Loucy (cell line): ENCODE data around the gene GTF3C1.

Source experiments
- H2AFZ ChIP-seq: fragments of 200-600 bp; sonication (generic); 2 replicates; pipeline ENCODE4 v1.6.0; 2016; ENCODE audit warnings: antibody characterized with exemption, mild to moderate bottlenecking, low read length, moderate library complexity
- H3F3A ChIP-seq: fragments of 200-600 bp; 2 replicates; pipeline ENCODE4 v1.6.0; 2016; ENCODE audit warnings: antibody characterized with exemption, low read depth, mild to moderate bottlenecking
- H3K27me3 ChIP-seq: fragments of 200-600 bp; sonication (generic); 2 replicates; pipeline ENCODE4 v1.6.1; 2014; ENCODE audit warnings: low read length, mild to moderate bottlenecking; ENCODE audit not compliant: insufficient read depth, poor library complexity, severe bottlenecking
- H3K36me3 ChIP-seq: fragments of 200-600 bp; sonication (generic); 2 replicates; pipeline ENCODE4 v1.6.1; 2016; ENCODE audit warnings: low read length; ENCODE audit not compliant: insufficient read depth
- H3K4me1 ChIP-seq: fragments of 200-600 bp; sonication (generic); 2 replicates; pipeline ENCODE4 v1.5.1; 2014; ENCODE audit warnings: low read length, mild to moderate bottlenecking; ENCODE audit not compliant: insufficient read depth, poor library complexity, severe bottlenecking
- H3K4me2 ChIP-seq: fragments of 200-600 bp; sonication (generic); 2 replicates; pipeline ENCODE4 v1.6.0; 2014; ENCODE audit warnings: antibody characterized with exemption, low read length, low read depth, mild to moderate bottlenecking; ENCODE audit not compliant: poor library complexity, severe bottlenecking
- H3K4me3 ChIP-seq: fragments of 200-600 bp; sonication (generic); 2 replicates; pipeline ENCODE4 v1.5.1; 2014; ENCODE audit warnings: low read length, mild to moderate bottlenecking, mixed read lengths; ENCODE audit not compliant: poor library complexity, severe bottlenecking
- H3K79me2 ChIP-seq: fragments of 200-600 bp; sonication (generic); 2 replicates; pipeline ENCODE4 v1.6.1; 2014; ENCODE audit warnings: low read length; ENCODE audit not compliant: insufficient read depth
- H3K9ac ChIP-seq: fragments of 200-600 bp; sonication (generic); 2 replicates; pipeline ENCODE4 v1.6.0; 2014; ENCODE audit warnings: mild to moderate bottlenecking, low read depth, low read length, moderate library complexity; ENCODE audit not compliant: poor library complexity, severe bottlenecking
- H3K9me2 ChIP-seq: fragments of 200-600 bp; sonication (generic); replicated peaks from 2 replicates; pipeline ENCODE4 v1.6.1; 2016; ENCODE audit warnings: low read depth, low read length, mixed read lengths
- H3K9me3 ChIP-seq: fragments of 200-600 bp; sonication (generic); 2 replicates; pipeline ENCODE4 v1.6.1; 2014; ENCODE audit warnings: mild to moderate bottlenecking, antibody characterized with exemption, low read length, low read depth; ENCODE audit not compliant: insufficient read depth
- H4K20me1 ChIP-seq: fragments of 200-600 bp; sonication (generic); 2 replicates; pipeline ENCODE4 v1.6.0; 2014; ENCODE audit warnings: antibody characterized with exemption, low read length, mild to moderate bottlenecking; ENCODE audit not compliant: insufficient read depth, poor library complexity, severe bottlenecking
- EZH2phosphoT487 ChIP-seq: fragments of 200-600 bp; IDR thresholded peaks from 2 replicates; pipeline ENCODE4 v1.6.1; 2018; ENCODE audit warnings: antibody characterized with exemption, mild to moderate bottlenecking, moderate library complexity, borderline replicate concordance
- TF ChIP-seq, protein P1 (sequence below): fragments of 200-600 bp; sonication (generic); conservative IDR thresholded peaks from 2 replicates; pipeline ENCODE4 v1.5.1; 2014; ENCODE audit warnings: mild to moderate bottlenecking, antibody characterized with exemption, low read length

Gene GTF3C1

DNA sequence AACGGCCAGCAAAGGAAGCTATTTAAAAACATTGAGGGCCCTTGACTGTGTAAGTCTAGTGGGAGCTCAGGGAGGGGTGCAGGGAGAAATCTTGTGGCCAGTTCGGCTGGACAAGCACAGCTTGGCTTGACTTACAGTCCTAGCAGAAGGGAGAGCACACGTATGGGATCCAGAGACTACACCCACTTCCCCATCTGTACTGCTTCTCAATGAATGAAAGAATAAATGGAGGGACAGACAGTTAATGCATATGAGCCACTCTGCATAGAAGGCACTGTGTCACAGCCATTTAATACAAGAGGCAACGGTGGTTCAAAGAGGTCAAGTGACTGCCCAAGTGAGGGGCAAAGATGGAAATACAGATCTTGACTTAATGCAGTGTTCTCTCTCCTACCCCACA is 15.5 kb downstream of the GTF3C1 start:
- no peak overlapping the region for H3K4me3 ChIP-seq
- no peak overlapping the region for H2AFZ ChIP-seq
- H3K36me3 ChIP-seq: peaks cover 77% of the 10 kb centered on the region; the same call in 1 of the 2 replicates

DNA sequence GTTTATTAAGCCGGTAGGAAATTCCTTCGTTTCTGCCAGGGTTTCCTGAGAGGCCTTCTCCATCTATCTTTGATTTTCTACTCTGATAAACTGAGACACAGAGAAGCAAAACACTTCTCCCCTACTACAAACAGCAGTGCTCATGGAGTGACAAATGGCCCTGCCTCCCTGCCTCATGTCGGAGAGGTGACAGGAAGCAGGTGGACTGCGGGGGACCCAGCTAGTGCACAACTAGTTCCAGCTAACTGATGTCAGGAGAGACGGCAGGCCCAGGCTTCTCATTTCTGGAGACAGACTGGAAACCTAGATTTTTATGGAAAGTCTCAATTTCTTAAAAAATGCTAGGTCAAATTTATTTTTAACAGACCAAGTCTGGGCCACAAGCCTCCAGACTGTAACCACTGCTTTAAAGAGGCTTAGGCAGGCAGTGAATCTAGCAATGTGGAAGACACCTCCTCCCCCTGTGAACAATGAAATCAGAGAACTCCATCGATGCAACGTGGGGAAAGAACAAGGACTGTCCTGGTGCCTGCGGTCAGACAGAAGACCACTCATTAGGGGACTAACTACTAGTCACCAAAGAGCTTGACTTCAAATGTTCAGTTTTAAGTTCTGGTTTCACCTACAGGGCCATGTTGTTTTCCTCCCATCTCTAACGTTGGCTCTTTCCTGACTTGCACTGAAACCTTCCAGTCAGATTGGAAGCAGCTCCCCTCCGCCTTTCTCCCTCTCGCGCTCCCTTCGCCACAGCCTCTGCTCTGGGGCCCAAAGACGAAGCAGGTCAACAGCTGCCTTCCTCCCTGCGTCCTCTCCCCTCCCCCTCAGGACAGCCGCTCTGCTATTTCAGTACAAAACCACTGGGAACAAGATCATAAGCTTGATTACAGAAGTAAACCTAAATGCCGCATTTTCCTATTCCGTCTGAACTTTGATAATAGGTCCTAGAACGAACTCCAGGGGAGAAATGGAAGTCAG is 17.6 kb downstream of the GTF3C1 start:
- H2AFZ ChIP-seq: no peak overlapping the region
- no peaks in the 10 kb centered on the region for H3K27me3 ChIP-seq
- no peaks in the 10 kb centered on the region for H3K4me1 ChIP-seq
- no peak overlapping the region for H3K9ac ChIP-seq
- H3K36me3 ChIP-seq: peaks cover 83% of the 10 kb centered on the region; the same call in 1 of the 2 replicates
- TF ChIP-seq, protein P1, sequence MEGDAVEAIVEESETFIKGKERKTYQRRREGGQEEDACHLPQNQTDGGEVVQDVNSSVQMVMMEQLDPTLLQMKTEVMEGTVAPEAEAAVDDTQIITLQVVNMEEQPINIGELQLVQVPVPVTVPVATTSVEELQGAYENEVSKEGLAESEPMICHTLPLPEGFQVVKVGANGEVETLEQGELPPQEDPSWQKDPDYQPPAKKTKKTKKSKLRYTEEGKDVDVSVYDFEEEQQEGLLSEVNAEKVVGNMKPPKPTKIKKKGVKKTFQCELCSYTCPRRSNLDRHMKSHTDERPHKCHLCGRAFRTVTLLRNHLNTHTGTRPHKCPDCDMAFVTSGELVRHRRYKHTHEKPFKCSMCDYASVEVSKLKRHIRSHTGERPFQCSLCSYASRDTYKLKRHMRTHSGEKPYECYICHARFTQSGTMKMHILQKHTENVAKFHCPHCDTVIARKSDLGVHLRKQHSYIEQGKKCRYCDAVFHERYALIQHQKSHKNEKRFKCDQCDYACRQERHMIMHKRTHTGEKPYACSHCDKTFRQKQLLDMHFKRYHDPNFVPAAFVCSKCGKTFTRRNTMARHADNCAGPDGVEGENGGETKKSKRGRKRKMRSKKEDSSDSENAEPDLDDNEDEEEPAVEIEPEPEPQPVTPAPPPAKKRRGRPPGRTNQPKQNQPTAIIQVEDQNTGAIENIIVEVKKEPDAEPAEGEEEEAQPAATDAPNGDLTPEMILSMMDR: no peak
- no peak for TF ChIP-seq EZH2phosphoT487
- H3K4me2 ChIP-seq: no peak overlapping the region
- H3K9me3 ChIP-seq: no peaks in the 10 kb centered on the region
- H3K9me2 ChIP-seq: no peaks in the 10 kb centered on the region
- no peaks in the 10 kb centered on the region for H3K79me2 ChIP-seq
- no peaks in the 10 kb centered on the region for H4K20me1 ChIP-seq
- H3K4me3 ChIP-seq: no peak overlapping the region
- H3F3A ChIP-seq: no peaks in the 10 kb centered on the region

More for the DNA sequence above, 15.5 kb downstream of the GTF3C1 start:
- Histone ChIP-seq H3K9me2 (no peaks in the 10 kb centered on the region), H3K9ac (no peak overlapping the region), H4K20me1 (no peaks in the 10 kb centered on the region), H3F3A (no peaks in the 10 kb centered on the region), H3K4me1 (peaks cover 2% of the 10 kb centered on the region), H3K79me2 (no peaks in the 10 kb centered on the region), H3K9me3 (no peaks in the 10 kb centered on the region), H3K4me2 (no peak overlapping the region), H3K27me3 (no peaks in the 10 kb centered on the region)
- TF ChIP-seq, protein P1: no peak
- TF ChIP-seq EZH2phosphoT487: no peak

DNA sequence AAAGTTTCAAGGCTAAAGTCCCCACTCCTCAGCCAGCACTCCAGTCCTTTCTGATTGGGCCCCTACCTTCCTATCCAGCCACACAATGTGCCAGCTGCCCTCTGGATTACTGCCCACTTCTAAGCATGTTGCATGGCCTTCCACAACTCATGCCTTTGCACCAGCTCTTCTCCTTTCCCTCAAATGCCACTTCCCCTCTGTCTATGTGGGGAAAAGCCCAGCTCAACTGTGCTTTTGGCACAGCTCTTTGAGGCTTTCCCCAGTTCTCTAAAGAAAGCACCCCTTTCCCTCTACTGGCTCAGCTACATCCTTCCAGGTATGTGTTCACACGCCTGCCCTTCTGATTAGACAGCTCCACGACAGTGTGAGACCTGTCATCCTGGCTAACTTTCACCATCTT is 18.5 kb downstream of the GTF3C1 start:
- TF ChIP-seq, protein P1: no peak
- TF ChIP-seq EZH2phosphoT487: no peak
- Histone ChIP-seq H3F3A (no peaks in the 10 kb centered on the region), H3K4me2 (no peak overlapping the region), H3K79me2 (no peaks in the 10 kb centered on the region), H3K4me3 (no peak overlapping the region), H3K36me3 (peaks cover 82% of the 10 kb centered on the region; the same call in 1 of the 2 replicates), H3K27me3 (no peaks in the 10 kb centered on the region), H4K20me1 (no peaks in the 10 kb centered on the region), H3K9me2 (no peaks in the 10 kb centered on the region), H3K4me1 (no peaks in the 10 kb centered on the region), H3K9me3 (no peaks in the 10 kb centered on the region), H3K9ac (no peak overlapping the region), H2AFZ (no peak overlapping the region)
